Upper lobe of left lung (tissue), 4 donors: Measurements from ENCODE around the gene PADI4.

ENCODE experiments used
- POLR2A ChIP-seq, 4 donors: fragments of 450-650 bp; IDR thresholded peaks; one replicate each; pipeline ENCODE4 v1.5.1; 2016 to 2017; ENCODE audit warnings: antibody characterized with exemption in 4 of 4, mild to moderate bottlenecking in 2 of 4
- POLR2AphosphoS5 ChIP-seq, 2 donors: sonication (generic); formaldehyde crosslinking; IDR thresholded peaks; one replicate each; pipeline ENCODE4 v1.5.1; 2017; ENCODE audit warnings: antibody characterized with exemption in 2 of 2
- TF ChIP-seq, protein P1 (sequence below), 6 experiments: fragments of 450-650 bp in 4 of 6; fragments of 200-600 bp in 2 of 6; sonication (generic) in 2 of 6; IDR thresholded peaks; one replicate each; pipeline ENCODE4 v1.5.1; 2016 to 2019; ENCODE audit warnings: antibody characterized with exemption in 6 of 6

GRCh38 chr1:17310068-17310640 lies 2.2 kb downstream of the PADI4 start:
- TF ChIP-seq POLR2A (IDR thresholded peaks at IDR 0.05) (no peak), POLR2AphosphoS5 (IDR thresholded peaks at IDR 0.05) (no peak)
- TF ChIP-seq, protein P1, sequence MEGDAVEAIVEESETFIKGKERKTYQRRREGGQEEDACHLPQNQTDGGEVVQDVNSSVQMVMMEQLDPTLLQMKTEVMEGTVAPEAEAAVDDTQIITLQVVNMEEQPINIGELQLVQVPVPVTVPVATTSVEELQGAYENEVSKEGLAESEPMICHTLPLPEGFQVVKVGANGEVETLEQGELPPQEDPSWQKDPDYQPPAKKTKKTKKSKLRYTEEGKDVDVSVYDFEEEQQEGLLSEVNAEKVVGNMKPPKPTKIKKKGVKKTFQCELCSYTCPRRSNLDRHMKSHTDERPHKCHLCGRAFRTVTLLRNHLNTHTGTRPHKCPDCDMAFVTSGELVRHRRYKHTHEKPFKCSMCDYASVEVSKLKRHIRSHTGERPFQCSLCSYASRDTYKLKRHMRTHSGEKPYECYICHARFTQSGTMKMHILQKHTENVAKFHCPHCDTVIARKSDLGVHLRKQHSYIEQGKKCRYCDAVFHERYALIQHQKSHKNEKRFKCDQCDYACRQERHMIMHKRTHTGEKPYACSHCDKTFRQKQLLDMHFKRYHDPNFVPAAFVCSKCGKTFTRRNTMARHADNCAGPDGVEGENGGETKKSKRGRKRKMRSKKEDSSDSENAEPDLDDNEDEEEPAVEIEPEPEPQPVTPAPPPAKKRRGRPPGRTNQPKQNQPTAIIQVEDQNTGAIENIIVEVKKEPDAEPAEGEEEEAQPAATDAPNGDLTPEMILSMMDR (IDR thresholded peaks at IDR 0.05), result no peak
